IPS DF 19.7 (cell line): ENCODE results near the gene FAAP100.
A peak's percentile ranks its signal among the peaks of the same experiment; 100 is the strongest.
"Not testable (repeated sequence)": the region's sequence is repeated elsewhere in the genome, so short reads cannot be mapped to it uniquely, and the experiment has no call there.

Source experiments
- DNase-seq: peaks from one replicate; pipeline ENCODE4 v3.0.0-alpha.2; 2013; ENCODE audit warnings: low read depth, low spot score

FAAP100 gene, protein sequence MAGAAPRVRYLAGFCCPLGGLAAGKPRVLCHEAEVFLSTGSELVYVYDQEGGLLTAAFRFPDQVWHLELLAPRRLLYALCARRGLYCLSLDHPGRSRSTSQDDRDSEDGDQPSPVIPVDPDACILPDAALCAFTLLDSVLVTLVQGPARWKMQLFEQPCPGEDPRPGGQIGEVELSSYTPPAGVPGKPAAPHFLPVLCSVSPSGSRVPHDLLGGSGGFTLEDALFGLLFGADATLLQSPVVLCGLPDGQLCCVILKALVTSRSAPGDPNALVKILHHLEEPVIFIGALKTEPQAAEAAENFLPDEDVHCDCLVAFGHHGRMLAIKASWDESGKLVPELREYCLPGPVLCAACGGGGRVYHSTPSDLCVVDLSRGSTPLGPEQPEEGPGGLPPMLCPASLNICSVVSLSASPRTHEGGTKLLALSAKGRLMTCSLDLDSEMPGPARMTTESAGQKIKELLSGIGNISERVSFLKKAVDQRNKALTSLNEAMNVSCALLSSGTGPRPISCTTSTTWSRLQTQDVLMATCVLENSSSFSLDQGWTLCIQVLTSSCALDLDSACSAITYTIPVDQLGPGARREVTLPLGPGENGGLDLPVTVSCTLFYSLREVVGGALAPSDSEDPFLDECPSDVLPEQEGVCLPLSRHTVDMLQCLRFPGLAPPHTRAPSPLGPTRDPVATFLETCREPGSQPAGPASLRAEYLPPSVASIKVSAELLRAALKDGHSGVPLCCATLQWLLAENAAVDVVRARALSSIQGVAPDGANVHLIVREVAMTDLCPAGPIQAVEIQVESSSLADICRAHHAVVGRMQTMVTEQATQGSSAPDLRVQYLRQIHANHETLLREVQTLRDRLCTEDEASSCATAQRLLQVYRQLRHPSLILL

GRCh38 chr17:81552244-81553017 lies at the start of gene FAAP100:
TSS of gene FAAP100 (minus strand) at chr17:81552353. CDS start at chr17:81552330, 23 bp downstream.
- DNase-seq, result no peak

DNA sequence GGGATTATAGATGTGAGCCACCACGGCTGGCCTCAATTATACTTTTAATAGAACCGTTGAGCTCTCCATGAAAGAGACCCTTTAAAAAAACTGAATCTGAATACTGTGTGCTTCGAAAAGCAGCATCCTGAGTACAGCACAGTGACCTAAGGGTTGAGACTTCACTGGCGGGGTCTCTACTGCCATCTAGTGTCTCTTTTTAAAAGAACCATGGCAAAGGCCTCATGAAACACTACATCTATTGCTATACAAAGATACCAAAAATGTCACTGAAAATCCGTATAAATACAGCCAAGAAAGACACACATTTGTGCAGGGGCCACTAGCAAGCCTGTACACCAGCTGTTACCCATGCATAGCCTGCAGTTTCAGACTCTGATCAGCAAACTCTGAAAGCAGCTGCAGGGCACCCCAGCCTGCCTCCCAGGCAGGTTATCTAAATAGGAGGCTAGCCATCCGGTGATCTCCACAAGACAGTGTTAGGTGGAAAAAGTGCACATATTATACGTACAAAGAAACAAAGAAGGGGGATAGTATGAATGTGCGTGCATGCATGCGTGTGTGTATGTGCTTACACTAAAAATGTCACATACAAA lies 49.5 kb upstream of the FAAP100 start:
- peak; percentile 7 for DNase-seq

DNA sequence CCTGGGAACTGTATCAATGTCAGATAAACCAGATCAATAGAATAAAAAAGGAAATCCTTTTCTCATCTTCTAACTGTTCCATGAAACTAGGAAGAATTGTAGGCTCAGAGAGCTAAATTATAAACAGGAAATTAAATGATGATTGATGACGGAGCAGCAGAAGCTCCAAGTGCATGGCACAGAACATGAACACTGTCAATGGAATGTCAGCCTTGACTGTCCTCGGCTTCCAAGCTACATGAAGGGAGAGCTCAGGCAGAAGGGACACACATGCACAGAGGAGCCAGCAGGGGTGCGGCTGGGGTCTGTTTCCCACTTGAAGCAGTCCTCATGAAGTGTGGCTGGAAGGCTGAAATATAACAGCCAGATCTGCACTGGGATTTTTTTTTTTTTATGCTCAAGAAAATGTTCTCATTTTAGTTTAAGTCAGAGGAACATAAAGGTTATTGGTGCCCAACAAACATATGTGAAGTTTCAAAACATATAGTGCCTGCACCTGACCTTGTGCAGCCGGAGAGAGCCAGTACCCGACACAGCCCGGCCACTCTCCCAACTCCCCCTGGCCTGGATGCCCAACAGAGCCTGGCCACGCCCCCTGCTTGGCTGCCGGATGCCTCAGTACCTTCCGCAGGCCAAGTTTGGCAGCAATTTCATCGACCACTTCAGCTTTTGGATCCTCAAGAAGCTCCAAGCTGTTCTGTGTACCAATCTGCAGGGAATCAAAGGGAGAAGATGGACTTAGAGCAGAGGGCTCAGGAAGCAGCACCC lies 47.8 kb upstream of the FAAP100 start:
- DNase-seq, result no peak

DNA sequence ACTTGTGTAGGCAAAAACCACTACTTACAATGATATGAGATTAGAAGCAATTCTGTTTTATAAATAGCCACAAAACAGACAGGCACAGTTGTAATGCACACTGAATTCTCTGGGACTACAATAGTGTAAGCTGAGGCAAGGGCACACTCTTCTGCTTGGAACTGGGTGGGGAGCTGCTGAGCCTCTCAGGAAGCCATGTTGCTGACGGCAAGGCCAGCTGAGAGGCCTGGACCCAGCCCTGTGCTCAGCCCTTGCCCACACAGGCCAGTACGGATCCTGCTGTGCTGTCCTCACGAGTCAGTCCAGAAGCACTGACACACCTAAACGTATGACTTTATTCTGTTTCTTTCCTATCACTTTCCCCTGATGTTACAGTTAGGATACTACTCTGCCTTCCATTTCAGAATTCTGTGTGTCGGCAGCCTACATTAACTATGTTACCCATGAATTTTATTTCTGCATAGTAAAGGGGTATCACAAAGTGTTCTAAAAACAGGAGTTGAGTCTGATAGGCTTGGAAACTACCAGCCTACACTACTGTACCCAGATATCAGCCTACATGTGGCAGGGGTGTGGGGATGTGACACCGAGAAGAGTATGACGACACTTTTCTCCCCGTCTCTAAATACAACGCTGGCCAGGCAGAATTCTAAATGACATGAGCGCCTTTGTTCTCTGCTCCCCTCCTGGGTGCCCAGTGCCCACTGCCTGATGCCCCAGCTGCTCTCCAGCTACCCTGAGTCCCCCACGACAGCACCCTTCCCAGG lies 41.1 kb upstream of the FAAP100 start:
- no peak for DNase-seq

- no peak for DNase-seq
These were observed 39.8 kb upstream of the FAAP100 start for GRCh38 chr17:81591971-81592370.

- no peak for DNase-seq
These were observed 38.0 kb upstream of the FAAP100 start for GRCh38 chr17:81590121-81590520.

GRCh38 chr17:81589612-81590011 lies 37.5 kb upstream of the FAAP100 start:
- DNase-seq, result no peak

DNA sequence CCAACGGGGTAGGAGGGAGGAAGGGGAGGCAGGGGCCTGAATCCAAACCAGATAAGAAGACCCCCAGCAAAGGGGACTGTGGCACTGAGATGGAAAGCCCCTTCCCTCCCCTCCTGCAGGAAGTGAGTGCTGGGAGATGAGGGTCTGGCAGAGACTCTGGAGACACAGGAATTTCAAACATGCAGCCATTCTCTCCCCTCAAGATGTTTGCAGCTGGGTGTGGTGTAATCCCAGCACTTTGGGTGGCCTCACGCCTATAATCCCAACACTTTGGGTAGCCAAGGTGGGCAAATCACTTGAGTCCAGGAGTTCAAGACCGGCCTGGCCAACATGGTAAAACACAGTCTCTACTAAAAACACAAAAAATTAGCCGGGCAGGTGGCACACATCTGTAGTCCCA lies 33.9 kb upstream of the FAAP100 start:
- no peak for DNase-seq

GRCh38 chr17:81584771-81585170 lies 32.6 kb upstream of the FAAP100 start:
- DNase-seq, result not testable (repeated sequence)

DNA sequence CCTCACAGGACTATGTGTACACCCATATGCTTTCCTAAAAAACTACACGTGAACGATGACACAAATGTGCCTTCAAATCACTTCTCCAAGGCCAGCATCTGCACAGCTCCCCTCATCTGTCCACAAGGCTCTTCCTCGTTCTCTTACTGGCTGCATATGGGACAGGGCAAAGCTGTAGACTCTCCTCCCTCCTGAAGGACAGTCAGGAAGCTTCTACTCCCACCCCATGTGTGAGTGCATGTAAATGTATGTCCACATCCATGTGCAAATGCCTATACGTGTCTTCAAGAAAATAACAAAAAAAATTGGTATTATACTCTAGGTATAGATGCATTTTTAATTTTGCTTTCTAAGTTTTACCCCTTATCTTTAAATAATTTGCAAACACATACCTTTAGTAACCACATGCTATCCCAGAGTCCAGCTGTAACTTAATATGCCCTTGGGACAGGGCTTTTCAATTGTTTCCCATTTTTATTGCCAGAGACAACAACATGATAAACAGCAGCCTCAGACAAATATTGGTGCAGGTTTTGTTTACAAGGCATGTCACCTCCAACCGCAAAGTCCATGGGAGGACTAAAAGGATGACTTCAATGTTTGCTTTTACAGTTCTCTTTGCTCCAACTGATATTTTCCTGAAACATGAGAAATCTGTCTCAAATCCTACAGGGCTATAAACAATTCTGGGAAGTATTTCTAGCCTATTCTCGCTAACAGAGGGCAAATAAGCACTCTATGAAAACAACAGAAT lies 31.6 kb upstream of the FAAP100 start:
- no peak for DNase-seq

DNA sequence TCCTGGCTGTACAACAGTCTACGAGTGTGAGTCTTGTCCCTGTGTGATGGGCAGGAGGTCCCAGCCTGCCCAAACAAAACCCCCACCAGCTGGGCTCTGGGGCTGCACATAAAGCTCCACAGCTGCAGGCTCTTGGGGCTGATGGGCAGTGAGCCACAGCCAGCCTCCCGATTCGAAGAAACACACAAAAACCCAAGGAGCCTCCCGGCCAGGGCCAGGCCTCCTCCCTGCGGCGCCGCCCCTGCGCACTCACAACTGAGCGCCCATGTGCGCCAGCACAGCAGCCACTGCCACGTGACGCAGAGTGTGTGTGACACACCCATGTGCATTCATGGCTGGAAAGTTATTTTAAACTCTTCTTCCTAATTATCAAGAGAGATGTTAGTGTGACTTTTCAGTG lies 30.6 kb upstream of the FAAP100 start:
- DNase-seq, result no peak

GRCh38 chr17:81582341-81582740 lies 30.2 kb upstream of the FAAP100 start:
- DNase-seq, result no peak

GRCh38 chr17:81581758-81582157 lies 29.6 kb upstream of the FAAP100 start:
- DNase-seq, result no peak

DNA sequence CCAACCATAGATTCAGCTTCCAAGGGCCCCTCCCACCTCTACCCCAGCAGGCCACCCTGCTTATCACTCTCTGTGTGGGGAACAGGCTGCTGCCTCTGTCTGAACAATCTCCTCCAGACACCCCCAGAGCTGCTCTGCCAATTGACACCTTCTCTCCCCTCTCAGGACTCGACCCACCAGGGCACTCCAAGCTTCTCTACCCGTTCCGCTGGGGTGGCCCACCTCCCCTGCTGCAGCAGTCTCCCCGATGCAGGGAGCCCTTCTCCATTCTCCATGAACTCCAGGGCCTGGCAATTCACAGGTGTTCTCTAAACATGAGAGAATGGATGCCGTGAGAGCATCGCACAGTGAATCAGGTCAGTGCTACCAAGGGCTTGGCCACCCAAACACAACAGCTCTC lies 28.3 kb upstream of the FAAP100 start:
- DNase-seq, result no peak

GRCh38 chr17:81579821-81580321 lies 27.7 kb upstream of the FAAP100 start:
- DNase-seq, result no peak

GRCh38 chr17:81579298-81579697 lies 27.1 kb upstream of the FAAP100 start:
- DNase-seq, result no peak

DNA sequence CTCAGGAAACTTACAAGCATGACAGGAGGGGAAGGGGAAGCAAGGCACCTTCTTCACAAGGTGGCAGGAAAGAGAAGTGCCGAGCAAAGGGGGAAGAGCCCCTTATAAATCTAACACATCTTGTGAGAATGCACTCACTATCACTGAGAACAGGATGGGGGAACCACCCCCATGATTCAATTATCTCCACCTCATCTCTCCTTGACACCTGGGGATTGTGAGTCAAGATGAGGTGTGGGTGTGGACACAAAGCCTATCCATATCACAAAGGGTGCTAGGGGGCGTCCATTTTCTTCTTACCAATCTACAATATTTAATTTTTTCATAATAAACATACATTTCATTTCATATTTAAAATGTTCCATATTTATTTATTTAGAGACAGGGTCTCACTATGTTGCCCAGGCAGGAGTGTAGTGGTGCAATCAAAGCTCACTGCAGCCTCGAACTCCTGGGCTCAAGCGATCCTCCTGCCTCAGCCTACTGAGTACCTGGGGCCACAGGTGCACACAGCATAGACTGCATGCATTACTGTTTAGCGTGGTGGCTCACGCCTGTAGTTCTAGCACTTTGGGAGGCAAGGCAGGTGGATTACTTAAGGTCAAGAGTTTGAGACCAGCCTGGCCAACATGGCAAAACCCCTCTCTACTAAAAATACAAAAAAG lies 26.5 kb upstream of the FAAP100 start:
- no peak for DNase-seq

DNA sequence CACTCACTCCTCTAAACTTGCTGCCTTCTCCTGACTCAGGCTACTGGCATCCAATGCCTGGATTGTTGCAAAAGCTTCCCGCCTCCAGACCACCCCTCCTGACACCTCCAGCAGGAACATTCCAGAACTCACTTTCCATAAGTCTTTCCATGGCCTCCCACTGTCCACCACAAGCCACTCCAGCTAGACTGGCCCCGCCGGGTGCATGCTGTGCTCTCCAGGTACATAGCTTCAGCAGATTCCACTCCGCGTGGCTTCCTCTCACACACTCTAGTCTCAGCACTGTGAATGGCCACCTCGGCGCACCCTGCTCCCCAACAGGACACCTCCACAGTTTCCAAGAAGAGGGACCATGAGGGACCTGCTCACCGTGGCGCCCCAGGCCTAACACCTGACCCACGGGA lies 25.9 kb upstream of the FAAP100 start:
- no peak for DNase-seq
